ENCODE measurements around the gene SIGLEC9. TPM values are rescaled to one million over a fixed set of nuclear protein-coding genes. Genes with fewer than 3 reads are reported as not detected.

Gene SIGLEC9
- total RNA-seq, 4 donors from 2014 or later = 1.2 to 3.1 (median 1.9) TPM

DNA sequence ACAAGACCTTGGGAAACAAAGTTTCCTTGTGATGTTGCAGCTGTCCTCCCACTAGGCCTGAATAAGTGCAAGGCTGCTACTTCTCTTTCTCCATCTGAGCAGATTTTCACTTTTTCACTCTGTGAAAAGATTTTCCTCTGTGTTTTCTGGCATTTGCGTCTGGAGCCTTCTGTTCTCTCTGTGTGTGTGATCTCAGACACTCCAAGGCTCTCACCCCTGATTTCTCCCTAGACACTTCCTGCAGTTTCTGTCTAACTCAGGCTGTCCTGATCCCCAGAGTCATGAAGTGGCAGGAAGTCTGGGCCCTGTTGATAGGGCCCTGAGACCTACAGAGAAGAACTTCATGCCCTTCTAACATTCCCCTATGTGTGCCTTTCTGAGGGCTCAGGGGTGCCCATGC is 54.5 kb downstream of the SIGLEC9 start:
- no peak overlapping the region for H3K4me3 ChIP-seq (replicated peaks in 1 of 3)
- no peak overlapping the region for H3K27ac ChIP-seq
- no peaks in the 10 kb centered on the region for H3K9me3 ChIP-seq
- WGBS, 2 donors = 21 to 38% methylated on average over 1 of the region's 1 CpG
- TF ChIP-seq, protein P1, sequence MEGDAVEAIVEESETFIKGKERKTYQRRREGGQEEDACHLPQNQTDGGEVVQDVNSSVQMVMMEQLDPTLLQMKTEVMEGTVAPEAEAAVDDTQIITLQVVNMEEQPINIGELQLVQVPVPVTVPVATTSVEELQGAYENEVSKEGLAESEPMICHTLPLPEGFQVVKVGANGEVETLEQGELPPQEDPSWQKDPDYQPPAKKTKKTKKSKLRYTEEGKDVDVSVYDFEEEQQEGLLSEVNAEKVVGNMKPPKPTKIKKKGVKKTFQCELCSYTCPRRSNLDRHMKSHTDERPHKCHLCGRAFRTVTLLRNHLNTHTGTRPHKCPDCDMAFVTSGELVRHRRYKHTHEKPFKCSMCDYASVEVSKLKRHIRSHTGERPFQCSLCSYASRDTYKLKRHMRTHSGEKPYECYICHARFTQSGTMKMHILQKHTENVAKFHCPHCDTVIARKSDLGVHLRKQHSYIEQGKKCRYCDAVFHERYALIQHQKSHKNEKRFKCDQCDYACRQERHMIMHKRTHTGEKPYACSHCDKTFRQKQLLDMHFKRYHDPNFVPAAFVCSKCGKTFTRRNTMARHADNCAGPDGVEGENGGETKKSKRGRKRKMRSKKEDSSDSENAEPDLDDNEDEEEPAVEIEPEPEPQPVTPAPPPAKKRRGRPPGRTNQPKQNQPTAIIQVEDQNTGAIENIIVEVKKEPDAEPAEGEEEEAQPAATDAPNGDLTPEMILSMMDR (IDR thresholded peaks at IDR 0.05) = no peak
- TF ChIP-seq POLR2A (IDR thresholded peaks at IDR 0.05) = no peak
- no peaks in the 10 kb centered on the region for H3K36me3 ChIP-seq
- intact Hi-C loops (cut with DNase I) = no loop called here
- no peaks in the 10 kb centered on the region for H3K4me1 ChIP-seq
- DNase-seq = no peak
- peaks cover 4% of the 10 kb centered on the region for H3K27me3 ChIP-seq

Other genes starting within 250 kb of the SIGLEC9 start
- 1 to 10 TPM in 3 of 4 donors, not detected in 1; 1.1 to 3.1 (median 1.9) TPM for gene KLK4, start 213.5 kb upstream of the SIGLEC9 start, total RNA-seq
- gene KLK5, start 171.9 kb upstream of the SIGLEC9 start, total RNA-seq = under 1 TPM in 1 of 4 donors, not detected in 3; 0.44 TPM
- gene KLK6, start 155.3 kb upstream of the SIGLEC9 start, total RNA-seq = not detected
- gene KLK7, start 141.0 kb upstream of the SIGLEC9 start, total RNA-seq = under 1 TPM in 2 of 4 donors, not detected in 2; 0.34 to 0.89 TPM
- gene KLK8, start 123.3 kb upstream of the SIGLEC9 start, total RNA-seq = under 1 TPM in 1 of 4 donors, not detected in 3; 0.78 TPM
- under 1 TPM in 1 of 4 donors, not detected in 3; 0.63 TPM for gene KLK10, start 105.2 kb upstream of the SIGLEC9 start, total RNA-seq
- gene KLK11, start 98.3 kb upstream of the SIGLEC9 start, total RNA-seq = under 1 TPM in 2 of 4 donors, not detected in 2; 0.40 to 0.93 TPM
- not detected for gene KLK12, start 89.9 kb upstream of the SIGLEC9 start, total RNA-seq
- gene KLK13, start 59.8 kb upstream of the SIGLEC9 start, total RNA-seq = under 1 TPM in 2 of 4 donors, not detected in 2; 0.22 to 0.73 TPM
- not detected for gene KLK14, start 42.0 kb upstream of the SIGLEC9 start, total RNA-seq
- gene CTU1, start 16.5 kb upstream of the SIGLEC9 start, total RNA-seq = 10 to 100 TPM in 2 of 4 donors, 1 to 10 TPM in 2; 7.5 to 13.6 (median 9.3) TPM
- 1 to 10 TPM in 1 of 4 donors, under 1 TPM in 1, not detected in 2; 0.54 to 1.0 TPM for gene SIGLEC7, start 17.4 kb downstream of the SIGLEC9 start, total RNA-seq
- 1 to 10 TPM in 3 of 4 donors, under 1 TPM in 1; 0.54 to 4.0 (median 1.8) TPM for gene CD33, start 100.2 kb downstream of the SIGLEC9 start, total RNA-seq
- not detected for gene SIGLECL1, start 126.2 kb downstream of the SIGLEC9 start, total RNA-seq
- gene IGLON5, start 186.7 kb downstream of the SIGLEC9 start, total RNA-seq = under 1 TPM in 1 of 4 donors, not detected in 3; 0.54 TPM
- gene VSIG10L, start 217.2 kb downstream of the SIGLEC9 start, total RNA-seq = under 1 TPM; 0.21 to 0.56 (median 0.28) TPM
- 100 to 1,000 TPM in 2 of 4 donors, 10 to 100 TPM in 2; 73.1 to 177 (median 129) TPM for gene ETFB, start 241.5 kb downstream of the SIGLEC9 start, total RNA-seq
- gene CLDND2, start 244.1 kb downstream of the SIGLEC9 start, total RNA-seq = not detected
- gene NKG7, start 247.7 kb downstream of the SIGLEC9 start, total RNA-seq = 1 to 10 TPM in 1 of 4 donors, under 1 TPM in 1, not detected in 2; 0.54 to 2.2 TPM